Fibroblast of villous mesenchyme (primary cell): ENCODE measurements around the gene FXYD4. TPM values are rescaled to one million over a fixed set of nuclear protein-coding genes. Genes with fewer than 3 reads are reported as not detected.
A peak's percentile ranks its signal among the peaks of the same experiment; 100 is the strongest.
"Not testable (repeated sequence)": the region's sequence is repeated elsewhere in the genome, so short reads cannot be mapped to it uniquely, and the experiment has no call there.

Experiments
- DNase-seq: peaks from one replicate; pipeline ENCODE4 v3.0.0-alpha.2; 2010; ENCODE audit warnings: low read depth
- H3K4me3 ChIP-seq: 2 replicates; pipeline ENCODE4 v1.5.1; 2011; ENCODE audit warnings: low read depth, mild to moderate bottlenecking, low read length
- CTCF ChIP-seq: IDR thresholded peaks from 2 replicates; pipeline ENCODE4 v1.5.1; 2012; ENCODE audit warnings: low read depth, mild to moderate bottlenecking, low read length; ENCODE audit not compliant: insufficient read depth
- total RNA-seq: library from RNA; depleted of rRNA; stranded (reverse); fragments of >200 nt; gene quantifications from 2 replicates; pipeline ENCODE4 v1.2.3, GENCODE V29; 2012

The FXYD4 gene
- total RNA-seq, 1 donor: not detected

DNA sequence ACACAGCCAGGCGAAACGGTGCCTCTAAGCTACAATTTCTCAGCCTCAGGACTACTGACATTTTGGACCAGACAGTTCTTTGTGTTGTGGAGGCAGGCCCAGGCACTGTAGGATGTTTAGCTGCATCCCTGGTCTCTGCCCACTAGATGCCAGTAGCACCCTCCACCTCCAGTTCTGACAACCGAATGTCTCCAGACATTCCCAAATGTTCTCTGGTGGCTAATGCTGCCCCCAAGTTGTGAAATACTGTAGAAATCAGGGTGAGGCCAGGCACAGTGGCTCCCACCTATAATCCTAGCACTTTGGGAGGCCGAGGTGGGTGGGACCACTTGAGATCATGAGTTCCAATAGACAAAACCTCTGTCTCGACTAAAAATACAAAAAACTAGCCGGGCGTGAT is 19.3 kb downstream of the FXYD4 start:
- peak; percentile 77 for DNase-seq
- peak; percentile 78 for TF ChIP-seq CTCF
- no peak overlapping the region for H3K4me3 ChIP-seq

GRCh38 chr10:43391496-43391895 is 20.1 kb downstream of the FXYD4 start:
- no peak for DNase-seq
- TF ChIP-seq CTCF: no peak
- no peak overlapping the region for H3K4me3 ChIP-seq

DNA sequence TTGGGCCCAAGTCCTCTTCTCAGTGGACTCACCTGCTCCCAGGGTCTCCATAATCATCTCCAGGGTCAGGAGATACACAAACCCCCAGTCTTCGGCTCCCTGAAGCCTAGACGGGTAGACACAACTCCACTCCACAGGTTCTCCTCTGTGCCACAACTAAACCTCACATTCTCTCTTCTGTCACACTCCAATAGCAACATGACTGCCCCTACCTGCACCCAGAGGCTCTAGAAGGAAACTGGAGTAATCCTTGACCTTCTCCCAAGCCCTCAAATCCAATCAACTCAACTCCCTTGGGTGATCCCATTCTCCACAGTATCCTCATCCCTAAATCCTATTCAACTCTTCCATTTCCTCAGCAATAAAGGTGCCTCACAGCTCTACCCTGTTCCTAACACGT is 21.3 kb downstream of the FXYD4 start:
- no peak overlapping the region for H3K4me3 ChIP-seq
- DNase-seq: no peak
- TF ChIP-seq CTCF: no peak

DNA sequence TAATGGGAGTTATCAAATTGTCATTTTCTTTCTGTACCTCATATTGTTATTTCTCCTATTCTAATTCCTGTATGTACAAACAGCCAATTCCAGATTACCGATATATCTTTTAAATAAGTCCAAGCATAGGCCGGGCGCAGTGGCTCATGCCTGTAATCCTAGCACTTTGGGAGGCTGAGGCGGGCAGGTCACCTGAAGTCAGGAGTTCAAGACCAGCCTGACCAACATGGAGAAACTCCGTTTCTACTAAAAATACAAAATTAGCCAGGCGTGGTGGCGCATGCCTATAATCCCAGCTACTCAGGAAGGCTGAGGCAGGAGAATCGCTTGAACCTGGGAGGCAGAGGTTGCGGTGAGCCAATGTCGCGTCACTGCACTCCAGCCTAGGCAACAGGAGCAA is 21.8 kb downstream of the FXYD4 start:
- DNase-seq, H3K4me3 ChIP-seq: not testable (repeated sequence)

- H3K4me3 ChIP-seq: no peak overlapping the region
- DNase-seq: no peak
- TF ChIP-seq CTCF: no peak
Measured at GRCh38 chr10:43393606-43394360, 22.3 kb downstream of the FXYD4 start.

- no peak overlapping the region for H3K4me3 ChIP-seq
- TF ChIP-seq CTCF: no peak
- no peak for DNase-seq
Measured at GRCh38 chr10:43394868-43395267, 23.4 kb downstream of the FXYD4 start.

DNA sequence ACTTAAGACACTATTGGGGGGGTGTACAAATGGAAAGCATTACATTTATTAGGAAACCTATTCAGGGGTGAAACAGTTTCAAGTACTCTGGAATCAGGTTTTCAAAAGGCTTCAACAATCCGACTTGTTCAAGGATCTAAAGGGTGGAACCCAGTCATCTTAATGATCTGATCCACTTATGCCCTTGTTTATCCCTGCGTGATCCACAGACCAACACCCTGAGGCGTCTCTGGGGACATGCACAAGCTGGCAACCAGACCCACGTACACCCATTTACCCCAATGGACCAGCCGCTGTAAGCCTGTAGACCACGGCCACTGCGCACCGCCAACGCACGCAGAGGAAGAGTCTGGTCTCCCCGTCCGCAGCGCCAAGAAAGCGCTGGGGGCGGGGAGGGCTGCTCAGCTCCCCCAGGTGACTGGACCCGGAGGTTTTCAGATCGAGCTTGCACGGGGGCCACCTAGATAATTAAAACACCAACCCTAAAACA is 24.2 kb downstream of the FXYD4 start:
- TF ChIP-seq CTCF: no peak
- DNase-seq: peak; percentile 30
- H3K4me3 ChIP-seq: peak overlapping the region; percentile 73
